A549 (cell line): ENCODE results near the gene MAP2K1. TPM values are rescaled to one million over a fixed set of nuclear protein-coding genes. Genes with fewer than 3 reads are reported as not detected.

Experiments used
- ATAC-seq, 2 experiments: fragments of 200-7000 bp in 1 of 2; fragments of >200 bp in 1 of 2; cut with Nextera tagmentation in 1 of 2; cut with Tn5 transposase in 1 of 2; 3 replicates each; pipeline versions ENCODE4 v1.8.0 to v1.9.1; 2018 to 2020; ENCODE audit warnings: mild to moderate bottlenecking in 1 of 2, moderate library complexity in 1 of 2
- CTCF ChIA-PET: fragments of 300-600 bp; sonication (Branson Sonifier 250); formaldehyde crosslinking; extraction: SDS; loops from one replicate; lab custom pipeline; 2021; ENCODE audit warnings: antibody characterized with exemption, inconsistent platforms; lab: Yijun Ruan, JAX
- POLR2A ChIA-PET: fragments of 350-600 bp; formaldehyde crosslinking; extraction: SDS; loops from one replicate; lab custom pipeline; 2021; ENCODE audit warnings: antibody characterized with exemption, inconsistent platforms; lab: Yijun Ruan, JAX
- DNase-seq, 2 experiments: peaks; one replicate each; pipeline versions ENCODE4 v3.0.0 to v3.0.0-alpha.2; 2011 to 2016; ENCODE audit warnings: low read depth in 1 of 2, low spot score in 1 of 2
- FAIRE-seq: peaks from 2 replicates; lab custom pipeline; 2011; peaks lifted over from hg19 to GRCh38; lab: Jason Lieb, UNC
- H3K27ac ChIP-seq, 2 experiments: fragments of >200 bp; sonication (Bioruptor Twin); formaldehyde crosslinking; 3 replicates each; pipeline ENCODE4 v1.5.1; 2016 to 2017
- H3K4me1 ChIP-seq: fragments of >200 bp; sonication (Bioruptor Twin); formaldehyde crosslinking; 3 replicates; pipeline ENCODE4 v1.6.1; 2016
- H3K4me2 ChIP-seq: fragments of >200 bp; sonication (Bioruptor Twin); formaldehyde crosslinking; 3 replicates; pipeline ENCODE4 v1.6.1; 2016
- H3K4me3 ChIP-seq: fragments of >200 bp; sonication (Bioruptor Twin); formaldehyde crosslinking; 3 replicates; pipeline ENCODE4 v1.5.1; 2016
- H3K9me3 ChIP-seq: fragments of >200 bp; sonication (Bioruptor Twin); formaldehyde crosslinking; 3 replicates; pipeline ENCODE4 v1.6.1; 2016
- ATOH8 ChIP-seq: fragments of 250-450 bp; sonication (Bioruptor Pico); IDR thresholded peaks from 2 replicates; pipeline ENCODE4 v1.5.0; 2020; ENCODE audit warnings: low read depth, mild to moderate bottlenecking, moderate library complexity
- BCL3 ChIP-seq: fragments of >200 bp; sonication (Bioruptor Twin); formaldehyde crosslinking; IDR thresholded peaks from 3 replicates; pipeline ENCODE4 v1.6.1; 2016
- BHLHE40 ChIP-seq: IDR thresholded peaks from 2 replicates; pipeline ENCODE4 v1.6.1; 2012; ENCODE audit warnings: low read depth, low read length, inconsistent platforms
- CBX8 ChIP-seq: fragments of 200-600 bp; sonication (generic); IDR thresholded peaks from 2 replicates; pipeline ENCODE4 v1.6.1; 2016
- CEBPB ChIP-seq, 2 experiments: fragments of >200 bp in 1 of 2; sonication (Bioruptor Twin) in 1 of 2; formaldehyde crosslinking in 1 of 2; IDR thresholded peaks; 2 replicates each; pipeline ENCODE4 v1.6.1; 2012 to 2016
- CHD2 ChIP-seq: fragments of 150-350 bp; IDR thresholded peaks from 2 replicates; pipeline ENCODE4 v1.6.1; 2014; ENCODE audit warnings: low read length; ENCODE audit not compliant: partially characterized antibody
- E2F6 ChIP-seq: IDR thresholded peaks from 2 replicates; pipeline ENCODE4 v1.6.1; 2012; ENCODE audit warnings: low read depth, borderline replicate concordance
- EP300 ChIP-seq, 2 experiments: fragments of >200 bp; sonication (Bioruptor Twin); formaldehyde crosslinking; IDR thresholded peaks; 2 replicates in 1 of 2; 3 replicates in 1 of 2; pipeline ENCODE4 v1.6.1; 2016 to 2017
- FOSB ChIP-seq: fragments of 250-450 bp; sonication (Bioruptor Pico); IDR thresholded peaks from 2 replicates; pipeline ENCODE4 v1.5.0; 2020; ENCODE audit warnings: mild to moderate bottlenecking, moderate library complexity
- GATA3 ChIP-seq: IDR thresholded peaks from 2 replicates; pipeline ENCODE4 v1.6.1; 2012; ENCODE audit warnings: borderline replicate concordance
- HEYL ChIP-seq: fragments of 250-450 bp; sonication (Bioruptor Pico); IDR thresholded peaks from 2 replicates; pipeline ENCODE4 v1.8.0; 2021; ENCODE audit warnings: mild to moderate bottlenecking, moderate library complexity
- HOXA7 ChIP-seq: fragments of 250-450 bp; sonication (Bioruptor Pico); IDR thresholded peaks from 2 replicates; pipeline ENCODE4 v1.5.0; 2020; ENCODE audit warnings: mild to moderate bottlenecking, moderate library complexity
- HOXB5 ChIP-seq: fragments of 250-450 bp; sonication (Bioruptor Pico); IDR thresholded peaks from 2 replicates; pipeline ENCODE4 v1.5.0; 2020; ENCODE audit warnings: mild to moderate bottlenecking, moderate library complexity
- JUN ChIP-seq, 2 experiments: fragments of >200 bp; sonication (Bioruptor Twin); formaldehyde crosslinking; IDR thresholded peaks; 2 replicates in 1 of 2; 3 replicates in 1 of 2; pipeline ENCODE4 v1.6.1; 2016 to 2017
- KDM1A ChIP-seq: fragments of 200-600 bp; sonication (generic); IDR thresholded peaks from 2 replicates; pipeline ENCODE4 v1.6.1; 2016; ENCODE audit warnings: low read depth, mild to moderate bottlenecking
- MAFK ChIP-seq: fragments of 450-650 bp; IDR thresholded peaks from 2 replicates; pipeline ENCODE4 v1.6.1; 2014; ENCODE audit not compliant: partially characterized antibody
- MAX ChIP-seq: IDR thresholded peaks from 2 replicates; pipeline ENCODE4 v1.6.1; 2012
- NFE2L2 ChIP-seq: fragments of 150-350 bp; conservative IDR thresholded peaks from 2 replicates; pipeline ENCODE4 v1.6.1; 2014; ENCODE audit warnings: low read length
- PHF8 ChIP-seq: fragments of 200-600 bp; sonication (generic); IDR thresholded peaks from 2 replicates; pipeline ENCODE4 v1.6.1; 2016; ENCODE audit warnings: low read depth, mild to moderate bottlenecking, antibody characterized with exemption, moderate library complexity, borderline replicate concordance
- POLR2A ChIP-seq: IDR thresholded peaks from 2 replicates; pipeline ENCODE4 v1.6.1; 2012; ENCODE audit warnings: mild to moderate bottlenecking, low read length
- RCOR1 ChIP-seq: fragments of 150-350 bp; IDR thresholded peaks from 2 replicates; pipeline ENCODE4 v1.6.1; 2014; ENCODE audit warnings: antibody characterized with exemption, low read length, low read depth
- REST ChIP-seq: fragments of 200-600 bp; sonication (generic); IDR thresholded peaks from 2 replicates; pipeline ENCODE4 v1.6.1; 2016; ENCODE audit warnings: antibody characterized with exemption, mild to moderate bottlenecking, moderate library complexity
- RFX5 ChIP-seq: fragments of 450-650 bp; IDR thresholded peaks from 2 replicates; pipeline ENCODE4 v1.7.1; 2014; ENCODE audit warnings: antibody characterized with exemption, mild to moderate bottlenecking, moderate library complexity
- TP53 ChIP-seq: fragments of 250-450 bp; sonication (Bioruptor Pico); IDR thresholded peaks from 2 replicates; pipeline ENCODE4 v1.5.0; 2021; ENCODE audit warnings: mild to moderate bottlenecking, moderate library complexity
- WGBS: methylation state at CpG from one replicate; pipeline ENCODE4 v1.1.6; 2017; ENCODE audit errors: missing lambda C conversion rate; 5-methylcytosine and 5-hydroxymethylcytosine counted together
- polyA plus RNA-seq, 4 experiments: library from polyadenylated mRNA; depleted of rRNA in 3 of 4; stranded (reverse); fragments of >200 nt; fragmentation: RNase III in 1 of 4; extraction: RNeasy Plus Mini Kit Qiagen cat#74134 plus additional on column Dnase treatment in 1 of 4; gene quantifications; 2 replicates in 3 of 4; 3 replicates in 1 of 4; pipeline ENCODE4 v1.2.3, GENCODE V29; 2011 to 2017

Gene MAP2K1
- polyA plus RNA-seq, 2 of the 4 experiments (the other 2 are of a cell fraction) = 30.3 to 41.9 TPM

- CTCF ChIA-PET = interaction anchor here (2.3 to 3.7 kb wide), 2 partner anchors 31 to 142 kb away, joined by 7 to 13 read pairs; partner anchors contain the start of genes MAP2K1 and SNAPC5
- no peak for FAIRE-seq
Measured at GRCh38 chr15:66356077-66356358, 30.7 kb upstream of the MAP2K1 start.

GRCh38 chr15:66356359-66357236, 30.1 kb upstream of the MAP2K1 start, which contains the start of gene TIPIN:
Gene TIPIN (minus strand): TSS chr15:66356685. CDS start chr15:66352947, 3,738 bp downstream.
- FAIRE-seq (no peak), DNase-seq (peak; percentile 98), ATAC-seq (peak; percentile 98 to 99)
- ChIA-PET CTCF (interaction anchor here (0.6 to 3.7 kb wide), 6 partner anchors 11 to 1370 kb away, joined by 3 to 13 read pairs (median 4); partner anchors contain the start of genes MAP2K1 and SNAPC5), POLR2A (interaction anchor here (0.7 to 1.5 kb wide), 7 partner anchors 14 to 1936 kb away, joined by 3 to 7 read pairs (median 3); partner anchors contain the start of genes DIS3L and MAP2K1)
- H3K4me3 ChIP-seq = peak within 1 kb of the TSS; percentile 76
- peaks cover 9% of the 10 kb centered on the region; the same call in 2 of the 3 replicates for H3K4me1 ChIP-seq
- TF ChIP-seq PHF8 = peak; percentile 59; the same call in 1 of the 2 replicates
- peak; percentile 96 for TF ChIP-seq E2F6
- 0 out of 2 replicates have a peak, but pooled peaks have one; percentile 20 for TF ChIP-seq HOXB5 (CRISPR knock-in tag)
- peak; percentile 85 for TF ChIP-seq GATA3
- peak; percentile 71 to 72 for TF ChIP-seq JUN (IDR thresholded peaks at IDR 0.05)
- peak; percentile 100 for TF ChIP-seq REST
- no peak for TF ChIP-seq CEBPB (IDR thresholded peaks at IDR 0.05)
- TF ChIP-seq POLR2A = peak; percentile 89
- no peak for TF ChIP-seq RCOR1
- peak; percentile 82 for TF ChIP-seq BCL3
- TF ChIP-seq EP300 (IDR thresholded peaks at IDR 0.05) = no peak
- peak; percentile 98 for TF ChIP-seq MAX
- TF ChIP-seq CHD2 = peak; percentile 100
- H3K4me2 ChIP-seq = peak within 1 kb of the TSS; percentile 95
- 2% methylated on average over 49 of the region's 51 CpGs for whole genome bisulfite sequencing
- no peaks in the 10 kb centered on the region for H3K9me3 ChIP-seq
- H3K27ac ChIP-seq = peak within 1 kb of the TSS; percentile 84 to 88

More at GRCh38 chr15:66356077-66356358, 30.7 kb upstream of the MAP2K1 start:
- TF ChIP-seq CEBPB (IDR thresholded peaks at IDR 0.05) (no peak), RFX5 (no peak), HOXB5 (CRISPR knock-in tag) (no peak), BHLHE40 (no peak), KDM1A (no peak), MAFK (no peak), MAX (no peak), PHF8 (no peak), FOSB (CRISPR knock-in tag) (no peak), ATOH8 (CRISPR knock-in tag) (no peak), TP53 (CRISPR knock-in tag) (no peak), HEYL (CRISPR knock-in tag) (no peak), CBX8 (no peak), GATA3 (no peak), EP300 (IDR thresholded peaks at IDR 0.05) (no peak), HOXA7 (CRISPR knock-in tag) (no peak), NFE2L2 (no peak)
- peak overlapping the region; percentile 84 to 88 for H3K27ac ChIP-seq
- H3K4me2 ChIP-seq = peak overlapping the region; percentile 95
- DNase-seq (no peak), ATAC-seq (no peak)
- WGBS = 2% methylated on average over 12 of the region's 12 CpGs
- H3K4me3 ChIP-seq = peak overlapping the region; percentile 76
- POLR2A ChIA-PET = interaction anchor here (1.0 to 1.5 kb wide), 4 partner anchors 31 to 142 kb away, joined by 3 to 7 read pairs (median 3); partner anchors contain the start of genes DIS3L and MAP2K1
- H3K9me3 ChIP-seq = no peaks in the 10 kb centered on the region
- peaks cover 9% of the 10 kb centered on the region; the same call in 2 of the 3 replicates for H3K4me1 ChIP-seq
